ENCODE results near the gene MYL11.

Gene MYL11

GRCh38 chr16:30354423-30355143 is 20.0 kb upstream of the MYL11 start:
- DNase-seq, result peak; percentile 46

DNA sequence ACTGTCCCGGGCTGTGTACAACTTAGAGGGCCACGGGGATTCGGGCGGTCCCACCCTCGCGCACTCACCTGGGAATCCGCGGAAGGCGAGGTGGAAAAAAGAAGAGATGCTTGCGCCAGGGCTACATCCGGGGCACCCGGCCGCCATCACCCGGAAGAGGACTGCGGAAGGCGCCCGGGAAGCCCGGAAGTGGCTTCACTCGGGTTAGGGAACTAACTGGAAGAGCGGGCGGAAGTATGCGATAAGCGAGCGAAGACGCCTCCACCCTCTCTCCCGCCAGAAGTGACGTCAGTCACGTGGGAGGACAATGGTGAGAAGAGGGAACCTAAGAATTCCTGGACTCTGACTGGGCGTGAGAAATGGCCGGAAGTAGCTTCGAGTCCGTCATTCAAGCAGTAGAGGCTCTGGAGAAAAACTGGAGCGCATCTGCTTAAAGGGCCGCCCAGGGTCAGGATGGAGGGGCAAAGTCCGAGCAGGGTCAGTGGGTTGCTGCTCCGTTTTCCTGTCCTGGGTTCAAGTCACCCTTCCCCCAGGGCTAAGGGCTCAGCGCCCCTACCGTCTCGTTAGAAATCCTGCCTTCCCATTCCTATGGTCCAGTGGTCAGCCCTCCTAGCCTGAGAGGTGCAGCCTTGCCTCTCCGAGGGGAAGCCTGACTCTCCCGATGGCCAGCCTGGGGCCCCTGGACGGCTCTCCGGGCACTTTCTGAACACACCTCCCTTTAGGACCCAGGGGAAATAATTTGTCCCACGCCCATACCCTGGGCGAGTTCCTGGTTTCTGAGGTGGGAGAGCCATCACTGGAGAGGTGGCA is 19.3 kb upstream of the MYL11 start, which contains the start of gene CD2BP2:
CD2BP2 (minus strand) TSS at position 165 of the 810 bp plus-strand sequence. CDS start 627 bp downstream, outside the sequence.
- DNase-seq, result peak; percentile 99

DNA sequence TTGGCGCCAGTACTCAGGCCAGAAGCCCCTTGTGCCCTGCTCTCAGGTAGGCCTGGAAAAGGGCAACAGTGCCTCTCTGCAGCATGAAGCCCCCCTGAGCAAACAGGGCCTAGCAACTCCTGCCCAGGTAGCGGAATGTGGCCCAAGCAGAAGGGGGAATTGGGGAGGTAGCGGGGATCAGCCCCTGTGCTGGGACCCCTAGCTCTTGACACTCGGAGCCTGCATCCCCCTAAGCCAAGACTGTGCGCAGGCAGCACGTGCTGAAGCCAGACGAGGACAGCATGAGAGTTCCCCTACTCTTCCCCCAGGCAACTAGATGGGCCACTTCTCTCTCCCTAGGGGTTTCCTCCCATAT is 18.7 kb upstream of the MYL11 start:
- DNase-seq, result no peak

GRCh38 chr16:30356401-30357084 is 18.1 kb upstream of the MYL11 start:
- DNase-seq, result no peak

GRCh38 chr16:30357085-30357714 is 17.4 kb upstream of the MYL11 start:
- DNase-seq, result no peak

DNA sequence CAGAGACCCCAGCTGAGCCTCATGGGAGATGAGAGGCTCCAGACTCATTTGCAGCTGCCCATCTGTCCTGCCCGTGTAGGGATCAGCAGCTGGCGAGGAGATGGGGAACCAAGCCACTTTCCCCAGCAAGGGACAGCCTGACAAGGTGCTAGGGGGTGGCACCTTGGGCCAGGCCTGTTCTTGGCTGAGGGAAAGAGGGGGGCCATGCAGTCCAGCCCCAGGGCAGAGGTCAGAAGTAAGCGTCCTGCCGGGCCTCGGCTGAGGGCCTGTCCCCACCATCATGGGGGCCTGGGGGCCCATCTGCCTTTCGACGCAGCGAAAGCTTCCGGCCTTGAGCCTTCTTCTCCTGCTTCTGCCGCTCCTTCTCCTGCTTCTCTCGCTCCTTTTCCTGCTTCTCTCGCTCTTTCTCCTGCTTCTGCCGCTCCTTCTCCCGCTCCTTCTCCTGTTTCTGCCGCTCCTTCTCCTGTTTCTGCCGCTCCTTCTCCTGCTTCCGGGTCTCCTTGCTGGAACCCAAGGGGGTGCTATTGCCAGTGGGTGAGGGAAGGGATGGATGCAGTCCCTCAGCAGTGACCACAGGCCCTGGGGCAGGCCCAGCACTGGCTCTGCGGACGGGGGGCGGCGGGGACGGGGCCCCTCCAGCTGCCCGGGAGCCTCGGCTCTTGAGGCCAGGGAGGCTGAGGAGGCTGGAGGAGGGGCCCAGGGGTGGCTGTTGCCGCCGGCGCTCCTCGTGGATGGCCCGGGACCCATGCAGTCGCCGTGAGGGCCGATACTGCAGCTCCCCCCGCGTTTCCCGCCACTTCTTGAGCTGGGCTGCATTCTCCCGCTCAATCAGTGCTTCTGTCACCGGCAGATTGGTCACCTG is 16.7 kb upstream of the MYL11 start:
- peak; percentile 7 for DNase-seq

- DNase-seq, result no peak
Measured at GRCh38 chr16:30358577-30358936, 16.0 kb upstream of the MYL11 start.

DNA sequence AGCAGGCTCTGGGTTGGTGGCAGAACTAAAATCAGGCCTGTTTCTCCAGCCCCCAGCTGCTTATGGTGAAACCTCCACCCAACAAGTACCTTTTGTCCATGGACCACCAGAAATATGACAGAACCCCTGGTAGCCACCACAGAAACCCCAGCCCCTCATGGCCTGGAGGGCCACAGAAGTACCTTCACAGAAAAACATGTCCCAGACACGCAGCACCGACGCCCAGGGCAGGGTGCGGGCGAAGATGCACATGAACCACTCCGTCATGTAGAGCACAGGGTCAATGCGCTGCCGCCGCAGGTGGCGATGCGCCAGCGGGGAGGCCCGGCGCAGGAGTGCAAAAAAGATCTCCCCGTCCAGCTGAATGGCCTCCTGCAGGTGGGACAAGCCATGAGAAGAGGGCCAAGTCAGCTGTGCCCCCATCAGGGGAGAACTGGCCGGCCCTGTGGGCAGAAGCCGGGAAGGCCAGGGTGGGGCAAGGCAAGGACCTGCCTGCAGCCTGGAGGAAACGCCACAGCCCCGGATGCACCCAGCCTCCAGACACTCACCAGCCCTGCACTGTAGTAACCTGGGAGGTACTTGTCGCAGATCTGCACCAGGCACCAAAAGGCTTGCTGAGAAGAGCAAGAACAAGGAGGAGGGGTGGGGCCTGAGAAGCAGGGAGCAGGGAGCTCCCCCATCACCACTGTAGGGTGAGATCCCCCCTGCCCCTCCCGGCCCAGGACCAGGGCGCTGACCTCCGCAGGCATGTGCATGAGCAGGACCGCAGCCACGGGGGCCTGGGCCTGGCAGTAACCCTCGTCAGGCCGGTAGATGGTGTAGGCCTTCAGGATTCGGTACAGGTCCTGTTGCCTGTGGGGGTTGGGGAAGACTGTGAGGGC is 15.4 kb upstream of the MYL11 start:
- DNase-seq, result no peak

DNA sequence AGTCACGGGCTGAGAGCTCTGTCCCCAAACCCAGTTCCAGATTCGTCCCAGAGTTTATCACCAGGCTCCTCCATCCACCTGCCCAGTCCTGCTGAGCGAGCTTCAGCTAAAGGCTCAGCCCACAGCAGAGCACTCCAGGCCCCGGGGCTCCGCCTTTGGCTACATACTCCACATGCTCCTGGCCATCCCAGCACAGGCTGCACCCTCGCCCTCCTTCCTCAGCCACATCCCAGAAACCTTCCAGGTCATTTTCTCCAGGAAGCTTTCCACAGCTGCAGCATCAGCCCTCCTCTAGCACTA is 14.8 kb upstream of the MYL11 start:
- DNase-seq, result no peak

DNA sequence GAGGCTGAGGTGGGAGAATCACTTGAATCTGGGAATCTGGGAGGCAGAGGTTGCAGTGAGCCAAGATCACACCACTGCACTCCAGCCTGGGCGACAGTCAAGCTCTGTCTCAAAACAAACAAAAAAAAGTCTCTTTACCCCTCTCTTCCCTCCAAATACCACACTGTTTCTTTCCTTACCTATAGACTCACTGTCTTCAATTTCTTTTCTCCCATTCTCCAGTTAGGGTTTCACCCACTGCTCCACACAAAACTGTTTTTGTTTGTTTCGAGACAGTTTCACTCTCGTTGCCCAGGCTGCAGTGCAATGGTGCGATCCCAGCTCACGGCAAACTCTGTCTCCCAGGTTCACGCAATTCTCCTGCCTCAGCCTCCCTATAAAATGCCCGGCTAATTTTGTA is 13.4 kb upstream of the MYL11 start:
- DNase-seq, result no peak

DNA sequence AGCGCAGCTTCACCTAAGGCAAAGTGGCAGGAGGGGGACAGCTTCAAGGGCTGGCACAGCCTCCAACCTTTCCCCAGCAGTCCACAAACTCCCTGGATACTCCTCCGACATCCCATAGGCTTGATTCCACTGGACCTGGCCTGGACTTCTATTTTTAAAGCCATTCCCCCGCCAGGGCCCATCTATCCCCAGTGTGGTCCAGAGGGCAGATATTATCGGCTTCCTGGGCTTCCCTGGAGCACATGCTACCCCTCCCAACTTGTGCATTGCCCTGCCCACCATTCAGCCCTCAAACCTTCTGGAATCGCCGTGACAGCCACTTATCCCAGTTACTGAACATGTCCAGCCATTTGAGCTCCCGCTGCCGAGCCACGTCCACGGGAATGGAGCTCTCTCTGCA is 9.4 kb upstream of the MYL11 start:
- DNase-seq, result no peak

DNA sequence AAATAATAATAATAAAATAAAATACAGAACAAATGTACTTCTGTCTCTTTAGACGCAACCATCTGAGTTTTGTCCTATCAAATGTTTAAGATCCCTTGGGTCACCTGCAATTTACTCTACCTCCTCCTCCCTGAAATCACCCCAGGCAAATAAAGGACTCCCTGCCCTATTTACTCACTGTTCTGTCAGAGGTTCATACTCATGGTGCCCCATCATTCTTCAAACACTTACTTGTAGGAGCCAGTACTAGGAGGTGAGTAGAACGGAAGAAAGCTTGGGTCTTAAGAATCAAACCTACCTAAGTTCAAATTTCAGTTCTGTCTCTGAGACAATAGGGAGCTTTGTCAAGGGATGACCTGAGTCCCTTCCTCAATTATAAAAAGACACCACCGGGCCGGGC is 8.1 kb upstream of the MYL11 start:
- no peak for DNase-seq

GRCh38 chr16:30367349-30368009 is 7.1 kb upstream of the MYL11 start:
- no peak for DNase-seq

DNA sequence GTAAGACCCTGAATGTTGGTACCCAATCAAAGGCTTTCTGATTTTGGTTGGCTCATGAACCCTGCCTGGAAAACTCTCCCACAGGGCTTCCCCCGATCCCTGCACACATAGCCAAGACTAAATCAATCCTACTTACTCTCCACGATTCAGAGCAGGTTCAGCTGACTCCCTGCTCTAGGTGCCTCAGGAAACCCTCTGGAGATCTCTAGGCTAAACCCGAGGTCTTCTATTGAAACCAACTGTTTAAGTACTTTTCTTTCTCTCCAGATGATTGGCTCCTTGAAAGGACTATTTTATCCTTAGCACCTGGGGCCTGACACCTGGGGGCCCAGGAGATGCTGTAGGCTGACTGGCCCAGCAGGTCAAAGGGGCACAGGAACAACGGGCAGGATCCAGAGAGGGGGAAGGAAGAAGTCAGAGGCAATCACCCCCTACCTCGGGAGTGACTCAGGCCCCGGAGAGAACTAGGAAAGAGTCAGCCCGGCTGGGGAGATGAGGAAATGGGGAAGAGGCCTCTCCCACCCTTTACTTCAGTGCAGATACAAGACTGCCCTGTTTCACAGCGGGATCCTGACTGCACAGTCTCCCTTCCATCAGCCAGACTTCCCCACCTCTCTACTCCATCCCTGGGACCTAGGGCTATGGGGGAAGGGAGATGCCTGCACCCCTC is 6.3 kb upstream of the MYL11 start:
- peak; percentile 15 for DNase-seq

DNA sequence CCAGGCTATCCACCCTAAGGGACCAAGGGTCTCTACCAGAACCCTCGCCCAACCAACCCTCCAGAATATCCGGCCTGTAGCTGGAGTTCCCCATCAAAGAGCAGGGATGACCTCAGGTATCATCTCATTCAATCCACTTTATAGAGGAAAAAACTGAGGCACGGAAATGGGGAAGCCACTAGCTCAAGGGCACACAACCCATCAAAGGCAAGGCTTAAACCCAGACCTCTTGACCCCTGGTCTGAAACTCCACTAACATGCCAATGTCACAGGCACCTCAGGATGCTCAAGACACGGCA is 5.9 kb upstream of the MYL11 start:
- no peak for DNase-seq

- peak; percentile 21 for DNase-seq
Measured at GRCh38 chr16:30369091-30369937, 5.3 kb upstream of the MYL11 start.

DNA sequence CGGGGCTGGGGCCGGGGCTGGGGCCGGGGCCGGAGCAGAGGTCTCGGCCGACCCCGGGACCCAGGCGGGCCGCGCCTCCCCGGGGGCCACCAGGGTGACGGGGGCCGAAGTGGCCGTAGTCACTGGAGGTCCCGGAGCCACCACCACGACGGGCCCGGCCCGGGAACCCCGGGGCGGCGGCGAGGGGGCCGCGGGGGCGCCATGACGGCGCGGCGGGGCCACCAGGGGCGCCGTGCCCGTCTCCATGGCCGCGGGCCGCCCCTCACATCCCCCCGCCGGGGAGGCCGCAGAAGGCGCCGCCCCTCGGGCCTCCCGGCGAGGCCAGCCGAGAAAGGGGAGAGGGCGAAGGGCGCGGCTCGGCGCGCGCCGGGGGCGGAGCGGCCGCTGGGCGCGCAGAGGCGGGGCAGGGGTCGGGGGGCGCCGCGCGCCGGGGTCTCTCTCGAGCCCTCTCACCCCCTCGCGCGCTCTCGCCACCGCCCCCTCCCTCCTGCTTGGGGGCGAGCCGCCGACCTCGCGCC is 4.6 kb upstream of the MYL11 start:
- no peak for DNase-seq

DNA sequence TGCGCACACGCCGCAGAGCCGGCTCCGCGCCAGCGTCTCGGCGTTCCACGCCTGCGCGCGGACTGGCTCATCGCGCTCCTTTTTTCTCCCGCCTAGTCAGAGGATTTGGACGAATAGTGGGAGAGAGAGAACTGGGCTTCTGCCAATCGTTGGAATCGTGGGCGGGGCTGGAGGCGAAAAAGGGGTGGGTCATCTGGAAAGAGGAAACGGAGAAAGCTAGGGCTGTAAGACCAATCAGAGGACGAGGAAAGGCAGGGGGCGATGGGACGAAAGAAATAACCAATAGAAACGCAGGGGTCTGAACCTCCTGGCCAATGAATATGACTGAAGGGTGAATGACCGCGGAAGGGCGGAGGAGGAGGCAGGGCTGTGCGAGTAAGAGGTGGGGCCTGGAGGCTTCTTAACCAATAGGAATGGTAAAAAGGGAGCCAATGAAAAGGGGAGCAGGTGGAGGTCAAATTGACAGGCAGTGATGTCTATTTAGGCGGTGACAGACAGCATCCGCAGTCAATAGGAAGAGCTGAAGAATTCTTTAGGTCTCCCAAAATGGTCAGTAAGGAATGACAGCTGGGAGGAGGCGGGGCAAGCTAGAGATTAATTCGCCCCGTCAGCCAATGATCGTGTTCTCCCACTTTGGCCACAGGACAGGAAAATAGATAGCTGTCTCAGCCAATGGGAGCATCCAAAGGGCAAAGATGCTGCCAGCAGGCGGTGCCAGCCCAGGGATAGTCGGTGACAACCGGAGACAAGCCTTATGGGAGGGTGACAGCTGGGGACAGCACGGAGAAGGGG is 4.0 kb upstream of the MYL11 start, which contains the start of gene TBC1D10B:
TBC1D10B (minus strand) TSS at position 39 of the 792 bp plus-strand sequence. CDS start 311 bp downstream, outside the sequence.
- DNase-seq, result peak; percentile 100

All from NCI-H82 (cell line).